WTC11 (cell line): ENCODE results near the gene CACNG4. TPM values are rescaled to one million over a fixed set of nuclear protein-coding genes. Genes with fewer than 3 reads are reported as not detected.

ENCODE experiments used
- ATAC-seq: fragments of 200-7000 bp; cut with Tn5 transposase; 2 replicates; pipeline ENCODE4 v1.10.0; 2021; ENCODE audit warnings: mild to moderate bottlenecking, moderate library complexity
- CTCF ChIA-PET: fragments of 300-600 bp; sonication (Branson Sonifier 250); formaldehyde crosslinking; loops from one replicate; lab custom pipeline; 2021; ENCODE audit warnings: antibody characterized with exemption; lab: Charles Lee
- POLR2A ChIA-PET: fragments of 350-600 bp; sonication (Branson Sonifier 250); formaldehyde crosslinking; loops from one replicate; lab custom pipeline; 2021; ENCODE audit warnings: antibody characterized with exemption; lab: Charles Lee
- DNase-seq: peaks from one replicate; pipeline ENCODE4 v3.0.0; 2021; ENCODE audit warnings: low spot score
- H3K27ac Mint-ChIP-seq: 2 replicates; pipeline ENCODE4 v1.8.0; 2021; ENCODE audit warnings: mixed read lengths
- H3K27me3 Mint-ChIP-seq: 2 replicates; pipeline ENCODE4 v1.8.0; 2021; ENCODE audit warnings: low read depth, mild to moderate bottlenecking, moderate library complexity, mixed read lengths
- H3K36me3 Mint-ChIP-seq: 2 replicates; pipeline ENCODE4 v1.8.0; 2021; ENCODE audit warnings: mixed read lengths
- H3K4me1 Mint-ChIP-seq: 2 replicates; pipeline ENCODE4 v1.8.0; 2022; ENCODE audit warnings: mixed read lengths
- H3K4me3 Mint-ChIP-seq: 2 replicates; pipeline ENCODE4 v1.8.0; 2021; ENCODE audit warnings: mild to moderate bottlenecking, moderate library complexity, mixed read lengths
- H3K9me3 Mint-ChIP-seq: 2 replicates; pipeline ENCODE4 v1.8.0; 2021; ENCODE audit warnings: mixed read lengths
- ATF1 ChIP-seq: sonication (generic); formaldehyde crosslinking; IDR thresholded peaks from 2 replicates; pipeline ENCODE4 v1.8.1; 2023; ENCODE audit warnings: mild to moderate bottlenecking, moderate library complexity, missing genetic modification reagents
- CBFB ChIP-seq: sonication (generic); formaldehyde crosslinking; IDR thresholded peaks from 2 replicates; pipeline ENCODE4 v1.8.1; 2022; ENCODE audit warnings: mild to moderate bottlenecking, low read depth, missing genetic modification reagents
- CREB1 ChIP-seq: sonication (generic); formaldehyde crosslinking; IDR thresholded peaks from 2 replicates; pipeline ENCODE4 v1.8.0; 2023; ENCODE audit warnings: mild to moderate bottlenecking, missing genetic modification reagents
- ERG ChIP-seq: fragments of 250-450 bp; sonication (Bioruptor Pico); IDR thresholded peaks from 2 replicates; pipeline ENCODE4 v1.8.0; 2021; ENCODE audit warnings: mild to moderate bottlenecking
- ESRRA ChIP-seq: sonication (generic); formaldehyde crosslinking; IDR thresholded peaks from 2 replicates; pipeline ENCODE4 v1.8.1; 2022; ENCODE audit warnings: mild to moderate bottlenecking, missing genetic modification reagents, borderline replicate concordance
- ETV6 ChIP-seq: sonication (generic); formaldehyde crosslinking; IDR thresholded peaks from 2 replicates; pipeline ENCODE4 v1.8.1; 2022; ENCODE audit warnings: mild to moderate bottlenecking, missing genetic modification reagents
- JUN ChIP-seq: sonication (generic); formaldehyde crosslinking; IDR thresholded peaks from 2 replicates; pipeline ENCODE4 v1.8.0; 2023; ENCODE audit warnings: mild to moderate bottlenecking, missing genetic modification reagents
- MAX ChIP-seq: sonication (generic); formaldehyde crosslinking; IDR thresholded peaks from 2 replicates; pipeline ENCODE4 v1.8.0; 2022; ENCODE audit warnings: mild to moderate bottlenecking, missing genetic modification reagents
- MXD4 ChIP-seq: fragments of 250-450 bp; sonication (Bioruptor Pico); IDR thresholded peaks from 2 replicates; pipeline ENCODE4 v1.8.0; 2021; ENCODE audit warnings: mild to moderate bottlenecking, moderate library complexity, borderline replicate concordance
- NFATC4 ChIP-seq: fragments of 250-450 bp; sonication (Bioruptor Pico); IDR thresholded peaks from 2 replicates; pipeline ENCODE4 v1.9.0; 2021; ENCODE audit warnings: mild to moderate bottlenecking
- NFE2L1 ChIP-seq: sonication (generic); formaldehyde crosslinking; IDR thresholded peaks from 2 replicates; pipeline ENCODE4 v1.8.1; 2023; ENCODE audit warnings: missing genetic modification reagents
- TCF7 ChIP-seq: sonication (generic); formaldehyde crosslinking; IDR thresholded peaks from 2 replicates; pipeline ENCODE4 v1.8.0; 2022; ENCODE audit warnings: mild to moderate bottlenecking, low read depth, missing genetic modification reagents, moderate library complexity
- USF1 ChIP-seq: sonication (generic); formaldehyde crosslinking; IDR thresholded peaks from 2 replicates; pipeline ENCODE4 v1.8.0; 2022; ENCODE audit warnings: mild to moderate bottlenecking, missing genetic modification reagents
- ZNF138 ChIP-seq: sonication (generic); formaldehyde crosslinking; conservative IDR thresholded peaks from 2 replicates; pipeline ENCODE4 v1.8.1; 2022; ENCODE audit warnings: mild to moderate bottlenecking, moderate library complexity, missing genetic modification reagents
- ZNF219 ChIP-seq: sonication (generic); formaldehyde crosslinking; IDR thresholded peaks from 2 replicates; pipeline ENCODE4 v1.8.0; 2023; ENCODE audit warnings: missing genetic modification reagents, mild to moderate bottlenecking, borderline replicate concordance
- ZNF232 ChIP-seq: sonication (generic); formaldehyde crosslinking; IDR thresholded peaks from 2 replicates; pipeline ENCODE4 v1.8.0; 2022; ENCODE audit warnings: mild to moderate bottlenecking, missing genetic modification reagents
- ZNF416 ChIP-seq: fragments of 250-450 bp; sonication (Bioruptor Pico); IDR thresholded peaks from 2 replicates; pipeline ENCODE4 v1.9.0; 2021; ENCODE audit warnings: mild to moderate bottlenecking, inconsistent platforms
- ZSCAN18 ChIP-seq: fragments of 250-450 bp; sonication (Bioruptor Pico); IDR thresholded peaks from 2 replicates; pipeline ENCODE4 v2.1.2; 2022; ENCODE audit warnings: mild to moderate bottlenecking, moderate library complexity
- total RNA-seq: library from RNA; stranded (reverse); gene quantifications from 3 replicates; pipeline ENCODE4 v1.2.3, GENCODE V29; 2021
- TF ChIP-seq, protein P1 (sequence below): sonication (generic); formaldehyde crosslinking; IDR thresholded peaks from 2 replicates; pipeline ENCODE4 v1.8.0; 2022; ENCODE audit warnings: missing genetic modification reagents
- TF ChIP-seq, protein P2 (sequence below): sonication (generic); formaldehyde crosslinking; IDR thresholded peaks from 2 replicates; pipeline ENCODE4 v1.8.1; 2022; ENCODE audit warnings: low read depth, missing genetic modification reagents, borderline replicate concordance
- TF ChIP-seq, protein P3 (sequence below): sonication (generic); formaldehyde crosslinking; IDR thresholded peaks from 2 replicates; pipeline ENCODE4 v1.8.1; 2023; ENCODE audit warnings: mild to moderate bottlenecking, moderate library complexity, missing genetic modification reagents

Gene CACNG4
- total RNA-seq, 1 experiment from 2014 or later: 3.4 TPM

DNA sequence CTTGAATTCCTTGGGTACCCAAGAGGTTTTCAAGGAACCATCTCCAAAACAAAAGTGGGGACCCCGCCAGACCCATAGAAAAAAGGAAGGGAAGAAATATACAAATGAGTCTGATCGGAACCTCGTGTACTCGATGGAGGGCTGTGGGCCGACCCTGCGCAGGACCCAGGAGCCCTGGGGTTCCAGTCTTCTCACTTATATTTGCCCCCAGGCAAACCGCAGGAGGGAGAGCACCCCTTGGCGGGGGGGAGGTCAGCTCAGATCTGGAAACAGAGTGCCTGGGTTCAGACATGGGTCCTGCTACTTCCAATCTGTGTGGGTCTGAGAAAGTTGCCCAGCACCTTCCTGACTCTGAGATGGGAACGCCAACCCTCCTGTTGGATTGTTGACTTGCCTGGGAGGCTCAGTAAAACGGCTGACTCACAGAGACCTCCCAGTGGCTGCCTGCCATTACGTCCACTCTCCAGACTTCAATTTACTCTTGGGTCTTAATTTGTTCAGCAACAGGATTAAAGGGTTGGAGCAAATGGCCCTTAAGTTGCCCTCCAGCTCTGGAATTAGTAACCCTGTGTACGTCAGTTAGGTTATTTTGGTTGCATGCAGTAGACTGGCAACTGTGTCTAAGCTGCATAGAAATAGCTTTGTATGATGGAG lies 24.9 kb upstream of the CACNG4 start:
- POLR2A ChIA-PET: no interaction called here
- H3K36me3 Mint-ChIP-seq: peaks cover 19% of the 10 kb centered on the region
- no peak for ATAC-seq
- CTCF ChIA-PET: no interaction called here
- TF ChIP-seq, protein P1, sequence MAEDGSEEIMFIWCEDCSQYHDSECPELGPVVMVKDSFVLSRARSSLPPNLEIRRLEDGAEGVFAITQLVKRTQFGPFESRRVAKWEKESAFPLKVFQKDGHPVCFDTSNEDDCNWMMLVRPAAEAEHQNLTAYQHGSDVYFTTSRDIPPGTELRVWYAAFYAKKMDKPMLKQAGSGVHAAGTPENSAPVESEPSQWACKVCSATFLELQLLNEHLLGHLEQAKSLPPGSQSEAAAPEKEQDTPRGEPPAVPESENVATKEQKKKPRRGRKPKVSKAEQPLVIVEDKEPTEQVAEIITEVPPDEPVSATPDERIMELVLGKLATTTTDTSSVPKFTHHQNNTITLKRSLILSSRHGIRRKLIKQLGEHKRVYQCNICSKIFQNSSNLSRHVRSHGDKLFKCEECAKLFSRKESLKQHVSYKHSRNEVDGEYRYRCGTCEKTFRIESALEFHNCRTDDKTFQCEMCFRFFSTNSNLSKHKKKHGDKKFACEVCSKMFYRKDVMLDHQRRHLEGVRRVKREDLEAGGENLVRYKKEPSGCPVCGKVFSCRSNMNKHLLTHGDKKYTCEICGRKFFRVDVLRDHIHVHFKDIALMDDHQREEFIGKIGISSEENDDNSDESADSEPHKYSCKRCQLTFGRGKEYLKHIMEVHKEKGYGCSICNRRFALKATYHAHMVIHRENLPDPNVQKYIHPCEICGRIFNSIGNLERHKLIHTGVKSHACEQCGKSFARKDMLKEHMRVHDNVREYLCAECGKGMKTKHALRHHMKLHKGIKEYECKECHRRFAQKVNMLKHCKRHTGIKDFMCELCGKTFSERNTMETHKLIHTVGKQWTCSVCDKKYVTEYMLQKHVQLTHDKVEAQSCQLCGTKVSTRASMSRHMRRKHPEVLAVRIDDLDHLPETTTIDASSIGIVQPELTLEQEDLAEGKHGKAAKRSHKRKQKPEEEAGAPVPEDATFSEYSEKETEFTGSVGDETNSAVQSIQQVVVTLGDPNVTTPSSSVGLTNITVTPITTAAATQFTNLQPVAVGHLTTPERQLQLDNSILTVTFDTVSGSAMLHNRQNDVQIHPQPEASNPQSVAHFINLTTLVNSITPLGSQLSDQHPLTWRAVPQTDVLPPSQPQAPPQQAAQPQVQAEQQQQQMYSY (CRISPR knock-in tag): no peak
- TF ChIP-seq ZNF138 (CRISPR knock-in tag) (no peak), CREB1 (CRISPR knock-in tag) (no peak), CBFB (CRISPR knock-in tag) (no peak), NFE2L1 (CRISPR knock-in tag) (no peak), ZSCAN18 (CRISPR knock-in tag) (no peak), ESRRA (CRISPR knock-in tag) (no peak), TCF7 (CRISPR knock-in tag) (no peak), ZNF219 (no peak), ETV6 (no peak), NFATC4 (CRISPR knock-in tag) (no peak), ATF1 (no peak), ZNF232 (CRISPR knock-in tag) (no peak)
- TF ChIP-seq, protein P2, sequence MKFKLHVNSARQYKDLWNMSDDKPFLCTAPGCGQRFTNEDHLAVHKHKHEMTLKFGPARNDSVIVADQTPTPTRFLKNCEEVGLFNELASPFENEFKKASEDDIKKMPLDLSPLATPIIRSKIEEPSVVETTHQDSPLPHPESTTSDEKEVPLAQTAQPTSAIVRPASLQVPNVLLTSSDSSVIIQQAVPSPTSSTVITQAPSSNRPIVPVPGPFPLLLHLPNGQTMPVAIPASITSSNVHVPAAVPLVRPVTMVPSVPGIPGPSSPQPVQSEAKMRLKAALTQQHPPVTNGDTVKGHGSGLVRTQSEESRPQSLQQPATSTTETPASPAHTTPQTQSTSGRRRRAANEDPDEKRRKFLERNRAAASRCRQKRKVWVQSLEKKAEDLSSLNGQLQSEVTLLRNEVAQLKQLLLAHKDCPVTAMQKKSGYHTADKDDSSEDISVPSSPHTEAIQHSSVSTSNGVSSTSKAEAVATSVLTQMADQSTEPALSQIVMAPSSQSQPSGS (CRISPR knock-in tag): no peak
- TF ChIP-seq, protein P3, sequence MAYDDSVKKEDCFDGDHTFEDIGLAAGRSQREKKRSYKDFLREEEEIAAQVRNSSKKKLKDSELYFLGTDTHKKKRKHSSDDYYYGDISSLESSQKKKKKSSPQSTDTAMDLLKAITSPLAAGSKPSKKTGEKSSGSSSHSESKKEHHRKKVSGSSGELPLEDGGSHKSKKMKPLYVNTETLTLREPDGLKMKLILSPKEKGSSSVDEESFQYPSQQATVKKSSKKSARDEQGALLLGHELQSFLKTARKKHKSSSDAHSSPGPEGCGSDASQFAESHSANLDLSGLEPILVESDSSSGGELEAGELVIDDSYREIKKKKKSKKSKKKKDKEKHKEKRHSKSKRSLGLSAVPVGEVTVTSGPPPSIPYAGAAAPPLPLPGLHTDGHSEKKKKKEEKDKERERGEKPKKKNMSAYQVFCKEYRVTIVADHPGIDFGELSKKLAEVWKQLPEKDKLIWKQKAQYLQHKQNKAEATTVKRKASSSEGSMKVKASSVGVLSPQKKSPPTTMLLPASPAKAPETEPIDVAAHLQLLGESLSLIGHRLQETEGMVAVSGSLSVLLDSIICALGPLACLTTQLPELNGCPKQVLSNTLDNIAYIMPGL: no peak
- no peak for DNase-seq
- H3K9me3 Mint-ChIP-seq: peaks cover 34% of the 10 kb centered on the region
- no peak overlapping the region for H3K4me3 Mint-ChIP-seq
- no peaks in the 10 kb centered on the region; the same call in none of the 2 replicates for H3K27me3 Mint-ChIP-seq
- no peak overlapping the region for H3K27ac Mint-ChIP-seq
- peaks cover 13% of the 10 kb centered on the region for H3K4me1 Mint-ChIP-seq

- H3K4me3 Mint-ChIP-seq: no peak overlapping the region
- H3K36me3 Mint-ChIP-seq: peaks cover 16% of the 10 kb centered on the region
- H3K4me1 Mint-ChIP-seq: peaks cover 19% of the 10 kb centered on the region
- H3K27ac Mint-ChIP-seq: no peak overlapping the region
- CTCF ChIA-PET: interaction anchor here (0.9 kb wide), 1 partner anchor 26 kb away, joined by 3 read pairs; no protein-coding TSS in a partner anchor
- TF ChIP-seq ERG (no peak), USF1 (CRISPR knock-in tag) (no peak), ZNF416 (CRISPR knock-in tag) (no peak), MXD4 (CRISPR knock-in tag) (no peak), JUN (CRISPR knock-in tag) (no peak), MAX (CRISPR knock-in tag) (no peak)
- TF ChIP-seq, protein P3: no peak
- no peak for ATAC-seq
- POLR2A ChIA-PET: no interaction called here
- DNase-seq: no peak
- no peaks in the 10 kb centered on the region; the same call in none of the 2 replicates for H3K27me3 Mint-ChIP-seq
- peaks cover 23% of the 10 kb centered on the region for H3K9me3 Mint-ChIP-seq
These were observed 23.3 kb upstream of the CACNG4 start for GRCh38 chr17:66941249-66941648.
